Chondrocyte (in vitro differentiated cells): ENCODE results near the gene CD99. TPM values are rescaled to one million over a fixed set of nuclear protein-coding genes. Genes with fewer than 3 reads are reported as not detected.

ENCODE experiments used
- DNase-seq: peaks from one replicate; pipeline ENCODE4 v3.0.0; 2021; ENCODE audit warnings: mixed read lengths, low spot score
- H3K27ac Mint-ChIP-seq: one replicate; pipeline ENCODE4 v1.8.0; 2021; ENCODE audit warnings: mild to moderate bottlenecking, moderate library complexity, mixed read lengths; ENCODE audit not compliant: unreplicated experiment
- H3K27me3 Mint-ChIP-seq: 2 replicates; pipeline ENCODE4 v1.8.0; 2021; ENCODE audit warnings: low read depth, mixed read lengths
- H3K36me3 Mint-ChIP-seq: 2 replicates; pipeline ENCODE4 v1.8.0; 2021; ENCODE audit warnings: low read depth, mixed read lengths
- H3K4me1 Mint-ChIP-seq: 2 replicates; pipeline ENCODE4 v1.8.0; 2021; ENCODE audit warnings: low read depth, mild to moderate bottlenecking, mixed read lengths
- H3K4me3 Mint-ChIP-seq: one replicate; pipeline ENCODE4 v1.8.0; 2021; ENCODE audit warnings: mild to moderate bottlenecking, moderate library complexity, mixed read lengths; ENCODE audit not compliant: unreplicated experiment
- H3K9me3 Mint-ChIP-seq: 2 replicates; pipeline ENCODE4 v1.8.0; 2021; ENCODE audit warnings: low read depth, mixed read lengths
- total RNA-seq: library from RNA; stranded (reverse); gene quantifications from 3 replicates; pipeline ENCODE4 v1.2.1, GENCODE V29; 2021
- TF ChIP-seq, protein P1 (sequence below): fragments of 200-600 bp; sonication (generic); IDR thresholded peaks from 2 replicates; pipeline ENCODE4 v1.5.0; 2021; ENCODE audit warnings: antibody characterized with exemption, mild to moderate bottlenecking, moderate library complexity

Gene CD99
- total RNA-seq, 1 donor from 2014 or later = 570 TPM

DNA sequence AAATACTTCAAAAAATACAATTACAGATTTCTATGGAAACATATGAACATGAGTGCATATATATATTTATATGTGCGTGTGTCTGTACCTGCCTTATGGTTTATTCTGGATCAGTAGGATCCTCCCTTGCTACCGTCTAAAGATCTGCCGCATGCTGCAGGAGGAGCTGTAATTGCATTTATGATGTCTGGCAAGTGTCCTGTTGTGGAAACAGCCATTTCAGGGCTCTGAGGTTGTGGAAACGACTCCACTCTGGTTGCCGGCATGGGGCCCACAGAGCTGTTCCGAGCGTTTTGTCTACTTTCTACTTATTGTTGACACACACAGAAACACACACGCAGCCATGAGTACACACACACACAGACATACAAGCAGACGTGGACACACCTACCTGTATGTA lies 21.3 kb downstream of the CD99 start:
- TF ChIP-seq, protein P1, sequence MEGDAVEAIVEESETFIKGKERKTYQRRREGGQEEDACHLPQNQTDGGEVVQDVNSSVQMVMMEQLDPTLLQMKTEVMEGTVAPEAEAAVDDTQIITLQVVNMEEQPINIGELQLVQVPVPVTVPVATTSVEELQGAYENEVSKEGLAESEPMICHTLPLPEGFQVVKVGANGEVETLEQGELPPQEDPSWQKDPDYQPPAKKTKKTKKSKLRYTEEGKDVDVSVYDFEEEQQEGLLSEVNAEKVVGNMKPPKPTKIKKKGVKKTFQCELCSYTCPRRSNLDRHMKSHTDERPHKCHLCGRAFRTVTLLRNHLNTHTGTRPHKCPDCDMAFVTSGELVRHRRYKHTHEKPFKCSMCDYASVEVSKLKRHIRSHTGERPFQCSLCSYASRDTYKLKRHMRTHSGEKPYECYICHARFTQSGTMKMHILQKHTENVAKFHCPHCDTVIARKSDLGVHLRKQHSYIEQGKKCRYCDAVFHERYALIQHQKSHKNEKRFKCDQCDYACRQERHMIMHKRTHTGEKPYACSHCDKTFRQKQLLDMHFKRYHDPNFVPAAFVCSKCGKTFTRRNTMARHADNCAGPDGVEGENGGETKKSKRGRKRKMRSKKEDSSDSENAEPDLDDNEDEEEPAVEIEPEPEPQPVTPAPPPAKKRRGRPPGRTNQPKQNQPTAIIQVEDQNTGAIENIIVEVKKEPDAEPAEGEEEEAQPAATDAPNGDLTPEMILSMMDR = no peak
- DNase-seq = no peak
- Mint-ChIP-seq H3K4me1 (peaks cover 38% of the 10 kb centered on the region), H3K36me3 (peaks cover 16% of the 10 kb centered on the region), H3K27me3 (no peaks in the 10 kb centered on the region), H3K9me3 (no peaks in the 10 kb centered on the region), H3K27ac (no peak overlapping the region), H3K4me3 (no peak overlapping the region)

DNA sequence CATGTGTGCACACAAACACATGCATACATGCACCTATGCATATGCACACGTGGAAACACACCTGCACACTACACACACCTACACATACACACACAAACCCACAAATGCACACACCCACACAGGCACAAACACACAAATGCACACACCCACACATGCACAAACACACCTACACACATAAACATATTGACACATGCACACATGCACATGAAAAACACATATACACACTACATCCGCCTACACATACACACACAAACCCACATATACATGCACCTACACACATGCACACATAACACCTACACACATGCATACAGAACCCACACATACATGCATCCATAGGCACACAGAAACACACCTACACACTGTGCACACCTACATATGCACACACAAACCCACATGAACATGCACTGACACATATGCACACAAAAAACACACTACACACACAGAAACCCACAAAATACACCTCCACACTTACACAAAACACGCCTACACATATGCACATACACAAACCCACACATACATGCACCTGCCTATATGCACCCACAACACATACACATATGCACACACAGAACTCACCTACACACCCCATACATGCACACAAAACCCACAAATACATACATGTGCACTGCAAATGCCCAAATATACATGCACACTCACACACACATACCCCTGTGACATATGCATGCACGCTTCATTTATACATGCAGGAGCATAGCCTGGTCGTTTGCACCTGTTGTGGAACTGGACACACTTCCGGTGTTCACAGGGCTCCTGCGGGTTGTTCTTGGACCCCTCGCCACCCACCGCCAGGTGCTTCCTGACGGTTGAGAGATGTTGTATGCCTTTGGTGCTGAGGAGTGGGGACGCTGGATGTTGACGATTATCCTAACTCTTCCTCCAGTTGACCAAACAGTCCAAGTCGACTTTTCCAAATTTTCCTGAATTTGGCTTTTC lies 22.1 kb downstream of the CD99 start:
- no peaks in the 10 kb centered on the region for H3K27me3 Mint-ChIP-seq
- TF ChIP-seq, protein P1 = no peak

DNA sequence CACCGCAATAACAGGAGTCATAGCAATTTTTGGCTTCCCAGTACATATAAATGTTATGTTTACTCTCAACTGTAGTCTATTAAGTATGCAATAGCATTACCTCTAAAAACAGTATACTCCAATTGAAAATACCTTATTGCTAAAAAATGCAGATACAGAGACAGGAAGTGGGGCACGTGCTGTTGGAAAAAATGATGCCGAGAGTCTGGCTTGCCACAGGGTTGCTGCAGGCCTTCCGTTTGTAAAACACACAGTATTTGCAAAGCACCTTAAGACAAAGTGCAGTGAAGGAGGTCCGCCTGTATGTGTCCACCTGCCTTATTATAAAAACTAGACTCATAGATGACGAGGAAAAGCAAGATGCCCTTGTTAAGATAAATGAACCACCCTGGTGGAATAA lies 23.5 kb downstream of the CD99 start:
- Mint-ChIP-seq H3K27me3 (no peaks in the 10 kb centered on the region), H3K4me1 (peaks cover 17% of the 10 kb centered on the region), H3K9me3 (no peaks in the 10 kb centered on the region), H3K27ac (no peak overlapping the region), H3K36me3 (peaks cover 28% of the 10 kb centered on the region), H3K4me3 (no peak overlapping the region)
- DNase-seq = no peak
- TF ChIP-seq, protein P1 = no peak

More for the DNA sequence above, 22.1 kb downstream of the CD99 start:
- H3K9me3 Mint-ChIP-seq = no peaks in the 10 kb centered on the region
- H3K27ac Mint-ChIP-seq = no peak overlapping the region
- peaks cover 21% of the 10 kb centered on the region for H3K36me3 Mint-ChIP-seq
- peaks cover 31% of the 10 kb centered on the region for H3K4me1 Mint-ChIP-seq
- DNase-seq = no peak
- no peak overlapping the region for H3K4me3 Mint-ChIP-seq

DNA sequence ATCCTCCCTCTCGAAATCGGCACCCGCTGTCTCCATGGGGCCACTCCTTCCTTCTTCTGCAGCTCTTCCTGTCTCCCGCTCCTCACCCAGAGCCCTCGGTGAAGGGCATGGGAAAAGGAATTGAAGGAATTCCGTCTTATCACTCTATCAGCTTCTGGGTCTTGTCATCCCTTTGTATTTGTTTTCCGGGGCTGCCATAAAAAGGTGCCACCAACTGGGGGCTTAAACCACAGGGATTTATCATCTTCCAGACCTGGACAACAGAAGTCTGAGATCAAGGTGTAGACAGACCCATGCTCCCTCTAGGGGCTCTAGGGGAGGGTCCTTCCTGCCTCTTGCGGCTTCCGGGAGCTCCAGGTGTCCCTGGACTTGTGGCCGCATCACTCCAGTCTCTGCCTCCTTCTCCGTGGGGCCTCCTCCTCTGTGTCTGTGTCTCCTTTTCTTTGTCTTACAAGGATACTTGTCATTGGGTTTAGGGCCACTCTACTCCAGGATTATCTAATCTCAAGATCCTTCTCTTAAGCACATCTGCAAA lies 24.0 kb downstream of the CD99 start:
- H3K27ac Mint-ChIP-seq = no peak overlapping the region
- peaks cover 34% of the 10 kb centered on the region for H3K36me3 Mint-ChIP-seq
- H3K4me3 Mint-ChIP-seq = no peak overlapping the region
- TF ChIP-seq, protein P1 = no peak
- DNase-seq = no peak
- no peaks in the 10 kb centered on the region for H3K27me3 Mint-ChIP-seq
- H3K9me3 Mint-ChIP-seq = no peaks in the 10 kb centered on the region
- peaks cover 11% of the 10 kb centered on the region for H3K4me1 Mint-ChIP-seq

DNA sequence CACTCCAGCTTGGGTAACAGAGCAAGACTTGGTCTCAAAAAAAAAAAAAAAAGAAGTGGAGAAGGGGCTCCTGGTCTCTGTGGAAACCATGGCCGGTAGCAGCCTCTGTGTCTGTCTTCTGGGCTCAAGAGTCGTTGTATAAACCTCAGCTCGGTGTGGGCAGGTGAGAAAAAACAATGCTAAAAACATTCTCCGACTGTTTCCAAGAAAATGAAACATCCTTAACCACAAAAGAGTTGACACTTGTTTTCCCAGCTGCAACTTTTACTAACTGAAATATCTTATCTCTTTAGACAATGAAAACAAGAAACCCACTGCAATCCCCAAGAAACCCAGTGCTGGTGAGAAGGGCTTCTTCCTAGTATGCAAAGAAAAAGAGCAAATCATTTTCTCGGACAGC lies 26.2 kb downstream of the CD99 start:
- Mint-ChIP-seq H3K4me1 (peaks cover 4% of the 10 kb centered on the region), H3K4me3 (no peak overlapping the region), H3K27ac (no peak overlapping the region), H3K27me3 (no peaks in the 10 kb centered on the region), H3K9me3 (no peaks in the 10 kb centered on the region), H3K36me3 (peaks cover 36% of the 10 kb centered on the region)
- DNase-seq = no peak
- TF ChIP-seq, protein P1 = no peak
